ENCODE results near the gene KIF19.

DNA sequence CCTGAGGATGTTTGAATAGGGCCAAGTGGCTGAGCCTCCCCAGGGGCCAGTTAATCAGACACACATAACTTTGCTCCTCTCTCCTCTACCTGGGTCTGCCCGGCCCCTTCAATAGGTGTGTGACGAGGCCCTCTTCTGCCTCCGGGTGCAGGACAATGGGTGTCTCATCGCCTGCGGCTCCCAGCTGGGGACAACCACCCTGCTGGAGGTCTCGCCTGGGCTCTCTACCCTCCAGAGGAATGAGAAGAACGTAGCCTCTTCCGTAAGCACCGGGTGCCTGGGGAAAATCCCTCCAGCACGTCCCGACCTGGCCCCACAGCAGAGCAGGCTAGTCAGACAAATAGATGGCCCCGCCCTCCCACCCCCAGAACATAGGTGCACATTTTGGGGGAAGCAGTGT is 16.1 kb upstream of the KIF19 start:
- TF ChIP-seq, protein P1, sequence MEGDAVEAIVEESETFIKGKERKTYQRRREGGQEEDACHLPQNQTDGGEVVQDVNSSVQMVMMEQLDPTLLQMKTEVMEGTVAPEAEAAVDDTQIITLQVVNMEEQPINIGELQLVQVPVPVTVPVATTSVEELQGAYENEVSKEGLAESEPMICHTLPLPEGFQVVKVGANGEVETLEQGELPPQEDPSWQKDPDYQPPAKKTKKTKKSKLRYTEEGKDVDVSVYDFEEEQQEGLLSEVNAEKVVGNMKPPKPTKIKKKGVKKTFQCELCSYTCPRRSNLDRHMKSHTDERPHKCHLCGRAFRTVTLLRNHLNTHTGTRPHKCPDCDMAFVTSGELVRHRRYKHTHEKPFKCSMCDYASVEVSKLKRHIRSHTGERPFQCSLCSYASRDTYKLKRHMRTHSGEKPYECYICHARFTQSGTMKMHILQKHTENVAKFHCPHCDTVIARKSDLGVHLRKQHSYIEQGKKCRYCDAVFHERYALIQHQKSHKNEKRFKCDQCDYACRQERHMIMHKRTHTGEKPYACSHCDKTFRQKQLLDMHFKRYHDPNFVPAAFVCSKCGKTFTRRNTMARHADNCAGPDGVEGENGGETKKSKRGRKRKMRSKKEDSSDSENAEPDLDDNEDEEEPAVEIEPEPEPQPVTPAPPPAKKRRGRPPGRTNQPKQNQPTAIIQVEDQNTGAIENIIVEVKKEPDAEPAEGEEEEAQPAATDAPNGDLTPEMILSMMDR (IDR thresholded peaks at IDR 0.05) = no peak
- no peak for TF ChIP-seq EZH2 (IDR thresholded peaks at IDR 0.05; ENCODE audit: borderline replicate concordance, insufficient read depth, low read depth, low read length, poor library complexity, severe bottlenecking)

Data from B cell (primary cell).